Heart left ventricle (tissue), 13 donors: ENCODE measurements around the gene CELF4.

Source experiments
- POLR2A ChIP-seq, 2 donors: fragments of 450-650 bp; IDR thresholded peaks; one replicate each; pipeline ENCODE4 v1.6.1; 2017; ENCODE audit warnings: antibody characterized with exemption in 2 of 2, mild to moderate bottlenecking in 2 of 2, moderate library complexity in 2 of 2
- TF ChIP-seq, protein P1 (sequence below), 12 donors: fragments of 200-600 bp; sonication (generic) in 4 of 12; IDR thresholded peaks; one replicate each; pipeline versions ENCODE4 v1.5.0 to v1.8.0; 2018 to 2022; ENCODE audit warnings: antibody characterized with exemption in 12 of 12, mild to moderate bottlenecking in 5 of 12
- donor health status: ischemic (EF 13 %, LVEDD 7.1; RV severe dilation, severe dysfunction).
- donor health status: DM: no; HTN: yes; CAD: no.
- donor health status: DM: no; HTN: no; CAD: no.
- donor health status: ischemic (EF 25% LVEDD 6.9; RV normal size, moderate dysfunction).
- donor health status: ischemic (EF 25% LVEDD 5.7; RV mildly dilated, moderate dysfunction).
- donor health status: ischemic (EF 35%, LVEDD 5.7; RV mildly dilated, moderate dysfunction).
- donor health status: nonischemic (EF 11% LVEDD 7.7; RV severe dilation, severe dysfunction).
- donor health status: DM: yes; HTN: yes; CAD: no.
- donor health status: PGD.
- donor health status: ischemic (EF 29% LVEDD 5.4; RV normal size, mild dysfunction).
- donor health status: nonischemic (EF 23%, LVEDD 6.1; RV moderate dilation, normal function).

DNA sequence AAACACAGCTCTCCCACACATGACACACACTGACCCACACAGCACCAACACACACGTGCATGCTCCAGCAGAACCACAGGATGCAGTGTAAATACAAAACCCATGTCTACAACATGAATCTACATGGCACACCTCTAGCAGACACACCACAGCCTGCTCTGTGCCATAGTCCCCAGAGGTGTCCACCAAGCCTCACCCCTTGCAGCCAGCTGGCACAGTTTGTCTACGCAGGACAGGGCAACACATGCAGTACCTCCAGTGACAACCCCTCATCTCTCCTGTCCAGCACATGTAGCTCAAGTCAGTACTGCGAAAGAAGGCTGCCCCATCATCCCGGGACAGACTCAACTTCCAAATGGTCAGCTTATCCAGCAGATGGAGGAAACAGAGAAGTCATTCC lies 18.9 kb downstream of the CELF4 start:
- TF ChIP-seq, protein P1, sequence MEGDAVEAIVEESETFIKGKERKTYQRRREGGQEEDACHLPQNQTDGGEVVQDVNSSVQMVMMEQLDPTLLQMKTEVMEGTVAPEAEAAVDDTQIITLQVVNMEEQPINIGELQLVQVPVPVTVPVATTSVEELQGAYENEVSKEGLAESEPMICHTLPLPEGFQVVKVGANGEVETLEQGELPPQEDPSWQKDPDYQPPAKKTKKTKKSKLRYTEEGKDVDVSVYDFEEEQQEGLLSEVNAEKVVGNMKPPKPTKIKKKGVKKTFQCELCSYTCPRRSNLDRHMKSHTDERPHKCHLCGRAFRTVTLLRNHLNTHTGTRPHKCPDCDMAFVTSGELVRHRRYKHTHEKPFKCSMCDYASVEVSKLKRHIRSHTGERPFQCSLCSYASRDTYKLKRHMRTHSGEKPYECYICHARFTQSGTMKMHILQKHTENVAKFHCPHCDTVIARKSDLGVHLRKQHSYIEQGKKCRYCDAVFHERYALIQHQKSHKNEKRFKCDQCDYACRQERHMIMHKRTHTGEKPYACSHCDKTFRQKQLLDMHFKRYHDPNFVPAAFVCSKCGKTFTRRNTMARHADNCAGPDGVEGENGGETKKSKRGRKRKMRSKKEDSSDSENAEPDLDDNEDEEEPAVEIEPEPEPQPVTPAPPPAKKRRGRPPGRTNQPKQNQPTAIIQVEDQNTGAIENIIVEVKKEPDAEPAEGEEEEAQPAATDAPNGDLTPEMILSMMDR (IDR thresholded peaks at IDR 0.05), result no peak
- no peak for TF ChIP-seq POLR2A (IDR thresholded peaks at IDR 0.05)
